DMS79 treated with DMSO at 0.1 percent for 48 hours (cell line): Measurements from ENCODE around the gene FSIP1.
A peak's percentile ranks its signal among the peaks of the same experiment; 100 is the strongest.

ENCODE experiments used
- DNase-seq: peaks from one replicate; lab custom pipeline; 2025; lab: John Stamatoyannopoulos, UW

The FSIP1 gene

GRCh38 chr15:39720081-39720480, 62.6 kb downstream of the FSIP1 start:
- no peak for DNase-seq

DNA sequence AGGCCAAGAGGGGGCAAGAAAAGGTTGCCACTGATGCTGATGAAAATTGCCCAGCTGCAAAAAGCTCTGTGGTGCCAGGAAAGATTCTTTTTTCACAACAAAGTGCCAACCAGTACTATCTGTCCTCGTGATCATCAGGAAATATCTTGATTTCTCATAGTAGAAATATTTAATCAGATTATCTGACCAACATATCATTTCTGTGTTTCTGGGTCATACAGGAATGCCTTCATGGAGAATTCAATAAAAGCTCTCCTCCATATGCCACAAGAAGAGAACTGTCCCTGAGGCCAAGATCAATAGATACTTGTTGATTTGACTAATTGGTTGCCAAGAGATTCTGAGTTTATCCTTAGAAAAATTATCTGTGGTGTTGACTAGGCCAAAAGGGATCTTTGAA, 63.5 kb downstream of the FSIP1 start:
- no peak for DNase-seq

DNA sequence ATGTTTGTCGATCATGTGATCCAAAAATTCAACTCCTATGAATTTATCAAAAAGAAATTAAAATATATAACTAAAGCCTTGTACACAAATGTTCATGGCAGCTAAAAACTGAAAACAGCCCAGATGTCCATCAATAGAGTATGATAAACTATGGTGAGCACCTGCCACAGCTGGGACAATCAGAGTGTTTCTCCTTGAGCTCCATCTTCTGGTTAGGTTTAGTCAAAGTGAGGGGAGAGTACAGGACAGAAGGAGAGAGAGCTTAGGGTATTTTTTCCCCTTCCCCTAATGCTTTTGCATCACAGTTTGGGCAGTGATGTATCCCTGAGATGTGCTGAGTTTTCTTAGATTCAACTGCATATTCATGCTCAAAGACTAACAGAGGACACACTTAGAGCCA, 65.5 kb downstream of the FSIP1 start:
- DNase-seq, result no peak

- no peak for DNase-seq
These were observed 68.4 kb downstream of the FSIP1 start for GRCh38 chr15:39714251-39714650.

DNA sequence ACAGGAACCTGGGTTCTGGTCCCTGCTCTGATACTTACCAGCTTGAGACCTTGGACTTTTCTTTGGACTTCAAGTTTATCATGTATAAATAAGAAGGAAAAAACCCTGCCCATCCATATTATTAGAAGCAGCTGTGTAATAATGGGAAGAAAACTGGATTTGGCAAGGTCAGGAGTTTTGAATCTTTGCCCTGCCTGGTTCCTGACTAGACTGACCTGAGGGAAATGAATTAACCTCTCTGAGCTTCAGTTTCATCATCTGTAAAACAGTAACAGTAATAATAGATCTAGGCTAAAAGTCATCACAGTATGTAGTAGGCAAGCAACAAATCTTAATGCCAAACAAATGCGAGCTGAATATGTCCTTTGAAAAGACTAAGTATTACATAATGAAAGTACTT, 68.8 kb downstream of the FSIP1 start:
- no peak for DNase-seq

GRCh38 chr15:39710681-39711080, 72.0 kb downstream of the FSIP1 start:
- DNase-seq, result no peak

DNA sequence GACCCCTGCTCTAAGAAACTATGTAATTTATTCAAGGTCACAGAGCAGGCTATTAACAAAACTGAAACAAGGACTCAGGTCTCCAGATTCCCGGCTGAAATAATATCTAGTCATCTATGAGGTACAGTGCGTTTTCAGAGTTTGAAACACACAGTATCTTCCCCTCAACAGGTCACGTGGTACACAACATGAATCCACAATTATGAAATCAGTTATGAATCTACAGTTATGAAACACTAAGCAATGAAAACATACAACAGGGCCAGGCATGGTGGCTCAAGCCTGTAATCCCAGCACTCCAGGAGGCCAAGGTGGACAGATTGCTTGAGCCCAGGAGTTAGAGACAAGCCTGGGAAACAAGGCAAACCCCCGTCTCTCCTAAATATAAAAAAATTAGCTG, 72.7 kb downstream of the FSIP1 start:
- no peak for DNase-seq

DNA sequence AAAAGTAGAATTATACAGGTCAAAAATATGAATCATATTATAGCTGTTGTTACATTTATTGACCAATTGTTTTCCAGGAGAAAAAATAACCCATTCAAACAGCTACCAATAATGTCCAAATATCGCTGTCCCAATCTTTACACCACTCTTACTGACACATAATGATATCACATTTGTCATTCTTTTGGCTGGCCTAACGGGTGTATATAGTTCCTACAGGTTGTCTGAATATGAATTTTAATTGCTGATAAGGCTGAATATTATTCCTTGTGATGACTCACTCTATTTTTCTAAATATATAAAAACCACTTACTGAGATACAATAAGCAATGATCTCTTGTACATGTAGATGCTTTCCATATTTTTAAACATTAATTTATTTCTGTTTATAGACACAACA, 76.4 kb downstream of the FSIP1 start:
- DNase-seq, result no peak

GRCh38 chr15:39704689-39705088, 78.0 kb downstream of the FSIP1 start:
- DNase-seq, result no peak

DNA sequence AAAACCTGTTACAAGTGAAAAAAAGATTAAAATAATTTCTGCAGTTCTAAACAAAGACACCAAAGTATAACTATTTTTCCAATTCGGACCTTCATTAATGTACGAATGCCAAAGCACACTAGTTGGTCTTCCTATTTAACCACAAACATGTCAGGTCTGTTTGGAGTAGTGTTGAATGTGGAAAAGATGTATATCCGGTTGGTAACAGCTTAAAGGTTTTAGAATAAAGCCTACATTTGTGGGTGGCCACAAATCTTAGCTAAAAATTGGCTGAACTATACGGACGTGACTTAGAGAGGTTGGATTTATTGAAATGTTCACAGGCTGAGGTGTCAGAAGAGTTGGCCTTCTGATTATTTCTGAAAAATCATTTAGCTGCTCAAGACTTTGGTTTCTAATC, 78.4 kb downstream of the FSIP1 start:
- DNase-seq, result no peak

DNA sequence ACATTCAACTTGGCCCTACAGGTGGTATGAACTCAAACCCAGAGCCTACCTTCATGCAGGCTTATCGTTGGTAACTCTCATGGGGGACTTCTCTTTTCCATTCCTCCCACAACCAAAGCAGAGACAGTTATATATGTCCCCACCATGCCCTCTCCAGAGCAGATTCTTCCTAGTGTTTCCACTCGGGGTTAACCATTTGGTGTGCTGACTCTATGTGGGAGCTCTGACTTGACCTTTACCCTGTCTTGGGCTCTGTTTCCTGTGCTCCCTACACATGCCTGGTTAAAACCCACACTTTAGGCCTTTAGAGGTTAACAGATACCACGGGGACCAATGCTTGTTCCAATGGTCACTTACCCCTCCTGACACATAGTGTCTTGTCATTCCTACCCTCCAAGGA, 80.7 kb downstream of the FSIP1 start:
- DNase-seq, result no peak

- no peak for DNase-seq
These were observed 82.3 kb downstream of the FSIP1 start for GRCh38 chr15:39700375-39700700.

- no peak for DNase-seq
These were observed 82.9 kb downstream of the FSIP1 start for GRCh38 chr15:39699516-39700374.

DNA sequence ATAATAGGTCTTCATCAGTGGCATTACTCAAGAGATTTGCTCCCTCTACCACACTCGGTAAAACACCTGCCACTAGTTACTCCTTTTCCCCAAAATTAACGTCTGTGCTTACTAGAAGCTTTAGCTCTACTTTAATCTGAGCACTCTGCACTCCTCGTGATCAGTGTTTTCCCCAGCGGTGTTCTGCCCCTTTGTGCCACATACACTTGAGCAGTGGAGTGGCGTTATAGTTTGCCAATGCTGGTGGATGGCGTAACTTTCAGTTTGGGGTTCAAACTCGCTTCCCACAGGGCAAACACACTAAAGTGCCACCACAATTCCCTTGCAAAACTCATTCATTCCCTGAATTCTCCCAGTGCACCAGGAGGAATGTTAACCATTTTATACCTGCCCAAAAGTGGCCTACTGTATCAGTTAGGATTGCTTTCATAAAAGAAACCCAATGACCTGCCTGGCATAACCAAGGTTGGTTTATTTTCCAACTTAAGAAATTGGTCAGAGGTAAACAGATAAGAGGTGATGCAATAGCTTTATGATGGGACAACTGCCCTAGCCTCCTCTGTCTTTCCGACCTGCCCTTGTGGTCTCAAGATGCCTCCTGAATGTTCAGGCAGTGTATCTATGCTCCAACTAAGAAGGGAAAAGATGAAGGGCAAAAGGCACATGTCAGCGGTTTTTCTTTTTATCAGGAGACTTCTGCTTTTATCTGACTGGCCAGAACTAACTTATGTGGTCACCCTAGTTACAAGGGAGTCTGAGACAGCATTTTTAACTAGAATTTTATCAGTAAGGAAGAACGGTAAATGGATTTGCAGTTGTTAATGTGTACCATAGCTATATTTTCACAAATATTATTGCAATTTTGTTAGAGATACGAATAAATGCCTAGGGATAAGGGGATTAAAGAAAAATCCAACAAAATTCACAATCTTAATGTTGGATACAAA, 83.9 kb downstream of the FSIP1 start:
- no peak for DNase-seq

GRCh38 chr15:39697509-39697908, 85.1 kb downstream of the FSIP1 start:
- DNase-seq, result no peak

GRCh38 chr15:39695793-39696192, 86.8 kb downstream of the FSIP1 start:
- no peak for DNase-seq

DNA sequence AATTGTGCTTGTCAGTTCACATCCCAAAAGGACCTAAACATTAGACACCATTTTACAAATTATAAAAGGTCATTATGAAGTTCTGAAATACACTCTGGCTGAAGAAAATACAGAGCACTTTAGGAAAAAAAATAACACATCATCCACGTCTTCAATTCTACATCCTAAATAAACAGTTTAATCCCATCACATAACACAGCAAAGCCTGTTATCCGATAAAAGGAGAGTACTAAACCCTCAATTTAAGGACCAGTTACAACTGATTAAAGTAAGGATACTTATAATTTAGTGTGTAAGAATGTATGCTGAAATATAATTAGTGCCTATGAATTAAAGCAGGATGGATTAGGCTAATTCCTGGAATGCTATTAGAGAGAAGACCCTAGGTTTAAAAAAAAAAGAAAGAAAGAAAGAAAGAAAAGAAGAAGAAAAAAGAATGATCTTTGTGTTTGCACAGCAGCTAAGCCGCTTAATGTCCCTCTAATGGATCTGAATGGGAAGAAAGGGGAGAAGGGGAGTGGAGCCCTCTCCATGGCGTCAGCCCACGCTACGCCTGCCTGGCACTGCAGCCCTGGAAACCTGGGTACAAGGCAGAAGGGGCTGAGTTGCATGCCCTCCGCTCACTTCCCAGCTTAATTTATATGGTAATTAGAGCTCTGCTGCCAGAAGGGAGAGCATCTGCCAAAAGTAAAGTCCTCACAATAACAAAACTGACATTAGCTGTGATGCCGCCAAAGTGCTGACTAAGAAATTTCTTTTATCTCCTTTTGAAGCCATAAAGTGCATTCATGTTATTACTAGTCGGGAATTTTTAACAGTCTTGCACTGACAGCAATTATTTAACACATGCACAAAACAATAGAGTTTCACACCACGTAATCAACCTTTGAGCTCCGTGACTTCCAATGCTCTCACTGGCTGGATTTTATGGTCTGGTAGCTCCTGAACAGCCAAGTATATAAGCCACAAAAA, 90.0 kb downstream of the FSIP1 start:
- peak; percentile 42 for DNase-seq

- DNase-seq, result no peak
These were observed 91.6 kb downstream of the FSIP1 start for GRCh38 chr15:39690881-39691634.

DNA sequence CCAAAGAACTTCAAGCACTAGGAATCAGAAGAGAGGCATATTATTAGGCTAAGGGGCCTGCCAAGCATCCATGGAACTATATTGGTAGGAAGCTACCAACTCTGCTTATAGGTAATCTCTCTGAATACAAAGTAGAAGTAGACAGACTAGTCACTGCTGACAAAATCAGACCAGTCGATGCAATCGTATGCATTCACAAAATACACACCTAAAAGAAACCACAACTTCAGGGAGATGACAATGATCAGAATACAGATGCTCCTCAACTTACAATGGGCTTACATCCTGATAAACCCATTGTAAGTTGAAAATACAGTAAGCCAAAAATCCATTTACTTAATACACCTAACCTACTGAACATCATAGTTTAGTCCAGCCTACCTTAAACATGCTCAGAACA, 94.7 kb downstream of the FSIP1 start:
- no peak for DNase-seq

- DNase-seq, result peak; percentile 23
These were observed 96.5 kb downstream of the FSIP1 start for GRCh38 chr15:39685999-39686613.

DNA sequence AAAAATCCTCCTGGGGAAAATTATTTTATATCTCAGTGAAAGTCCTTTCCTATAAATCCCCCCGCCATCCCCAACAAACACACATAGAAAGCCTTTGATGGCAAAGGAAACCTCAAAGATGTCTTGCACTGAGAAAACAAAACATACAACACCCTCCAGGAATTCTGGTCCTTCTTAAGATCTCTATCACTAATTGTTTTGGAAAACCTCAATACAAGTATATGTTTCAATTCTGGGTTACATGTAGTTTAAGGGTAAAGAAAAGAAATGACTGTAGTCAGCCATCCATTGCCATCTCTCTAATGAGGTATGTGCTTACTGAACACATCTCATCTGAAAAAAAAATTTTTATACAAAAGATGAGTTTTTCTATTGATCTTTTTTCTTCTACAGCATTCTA, 97.3 kb downstream of the FSIP1 start:
- no peak for DNase-seq
